ENCODE data around the gene NRXN2.

NRXN2 gene

GRCh38 chr11:64714666-64715065 lies 8.3 kb downstream of the NRXN2 start:
- no peak overlapping the region for H3K4me3 ChIP-seq (ENCODE audit: low read depth, low read length, poor library complexity, severe bottlenecking)
- TF ChIP-seq CTCF (IDR thresholded peaks at IDR 0.05; ENCODE audit: low read length) = no peak
- H2AFZ ChIP-seq (ENCODE audit: low read length) = no peak overlapping the region
- no peaks in the 10 kb centered on the region for H3K4me1 ChIP-seq (ENCODE audit: insufficient read depth, low read length, severe bottlenecking)
- no peaks in the 10 kb centered on the region for H4K20me1 ChIP-seq (ENCODE audit: insufficient read depth, low read length)
- peaks cover 9% of the 10 kb centered on the region; the same call in 1 of the 2 replicates for H3K27me3 ChIP-seq (ENCODE audit: insufficient read depth, low read length)
- H3K27ac ChIP-seq (ENCODE audit: low read depth, low read length, poor library complexity, severe bottlenecking) = no peak overlapping the region
- no peaks in the 10 kb centered on the region for H3K36me3 ChIP-seq (ENCODE audit: insufficient read depth, low read length)
- H3K79me2 ChIP-seq (ENCODE audit: insufficient read depth, low read length) = no peaks in the 10 kb centered on the region
- H3K9ac ChIP-seq (ENCODE audit: low read length) = no peak overlapping the region
- no peak overlapping the region for H3K4me2 ChIP-seq (ENCODE audit: low read length)
- no peaks in the 10 kb centered on the region for H3K9me2 ChIP-seq (ENCODE audit: low read depth, low read length)
- H3K9me3 ChIP-seq (ENCODE audit: low read length) = no peaks in the 10 kb centered on the region
- H3F3A ChIP-seq (ENCODE audit: insufficient read depth, low read length) = no peaks in the 10 kb centered on the region

GRCh38 chr11:64713781-64714363 lies 9.1 kb downstream of the NRXN2 start:
- H3K27me3 ChIP-seq (ENCODE audit: insufficient read depth, low read length) = peaks cover 9% of the 10 kb centered on the region; the same call in 1 of the 2 replicates
- H3K4me2 ChIP-seq (ENCODE audit: low read length) = no peak overlapping the region
- no peak overlapping the region for H3K9ac ChIP-seq (ENCODE audit: low read length)
- no peaks in the 10 kb centered on the region for H3F3A ChIP-seq (ENCODE audit: insufficient read depth, low read length)
- H2AFZ ChIP-seq (ENCODE audit: low read length) = no peak overlapping the region
- no peaks in the 10 kb centered on the region for H3K9me3 ChIP-seq (ENCODE audit: low read length)
- no peaks in the 10 kb centered on the region for H4K20me1 ChIP-seq (ENCODE audit: insufficient read depth, low read length)
- H3K9me2 ChIP-seq (ENCODE audit: low read depth, low read length) = no peaks in the 10 kb centered on the region
- no peaks in the 10 kb centered on the region for H3K4me1 ChIP-seq (ENCODE audit: insufficient read depth, low read length, severe bottlenecking)
- TF ChIP-seq EZH2 (IDR thresholded peaks at IDR 0.05; ENCODE audit: borderline replicate concordance, low read length) (no peak), CTCF (IDR thresholded peaks at IDR 0.05; ENCODE audit: low read length) (no peak)
- no peaks in the 10 kb centered on the region for H3K36me3 ChIP-seq (ENCODE audit: insufficient read depth, low read length)
- H3K4me3 ChIP-seq (ENCODE audit: low read depth, low read length, poor library complexity, severe bottlenecking) = no peak overlapping the region
- H3K27ac ChIP-seq (ENCODE audit: low read depth, low read length, poor library complexity, severe bottlenecking) = no peak overlapping the region
- no peaks in the 10 kb centered on the region for H3K79me2 ChIP-seq (ENCODE audit: insufficient read depth, low read length)

DNA sequence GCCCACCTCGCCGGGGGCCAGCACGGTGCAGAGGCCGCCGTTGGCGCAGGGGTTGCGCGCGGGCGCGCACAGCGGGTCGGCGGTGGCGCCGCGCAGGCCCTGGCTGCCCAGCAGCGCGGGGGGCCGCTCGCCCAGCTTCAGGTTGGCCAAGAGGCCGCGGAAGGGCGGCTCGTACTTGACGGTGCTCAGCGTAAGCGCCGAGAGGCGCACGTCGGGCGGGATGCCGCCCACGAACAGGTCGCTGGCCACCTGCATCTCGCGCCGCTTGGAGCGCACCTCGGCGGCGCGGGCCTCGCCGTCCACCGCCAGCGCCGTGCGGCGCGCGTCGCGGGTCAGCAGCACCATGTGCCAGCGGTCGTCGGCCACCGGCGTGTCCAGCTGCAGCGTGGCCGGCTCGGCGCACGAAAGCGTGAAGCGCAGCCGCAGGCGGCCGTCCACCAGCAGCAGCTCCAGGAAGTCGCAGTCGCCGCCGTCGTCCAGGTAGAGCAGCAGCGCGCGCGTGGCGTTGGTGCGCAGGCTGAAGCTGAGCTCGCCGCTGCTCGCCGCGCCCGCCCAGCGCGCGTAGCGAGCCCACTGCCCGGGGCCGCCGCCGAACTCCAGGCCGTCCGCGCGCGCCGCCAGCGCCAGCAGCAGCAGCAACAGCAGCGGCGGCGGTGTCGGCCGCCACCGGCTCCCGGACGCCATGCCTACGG lies 9.8 kb downstream of the NRXN2 start:
- Histone ChIP-seq H3K4me2 (ENCODE audit: low read length) (no peak overlapping the region), H3K36me3 (ENCODE audit: insufficient read depth, low read length) (no peaks in the 10 kb centered on the region), H2AFZ (ENCODE audit: low read length) (no peak overlapping the region), H3F3A (ENCODE audit: insufficient read depth, low read length) (no peaks in the 10 kb centered on the region), H3K4me1 (ENCODE audit: insufficient read depth, low read length, severe bottlenecking) (no peaks in the 10 kb centered on the region), H3K79me2 (ENCODE audit: insufficient read depth, low read length) (no peaks in the 10 kb centered on the region), H3K27me3 (ENCODE audit: insufficient read depth, low read length) (peaks cover 9% of the 10 kb centered on the region; the same call in 1 of the 2 replicates), H3K9me2 (ENCODE audit: low read depth, low read length) (no peaks in the 10 kb centered on the region), H4K20me1 (ENCODE audit: insufficient read depth, low read length) (no peaks in the 10 kb centered on the region), H3K4me3 (ENCODE audit: low read depth, low read length, poor library complexity, severe bottlenecking) (no peak overlapping the region), H3K9me3 (ENCODE audit: low read length) (no peaks in the 10 kb centered on the region), H3K9ac (ENCODE audit: low read length) (no peak overlapping the region), H3K27ac (ENCODE audit: low read depth, low read length, poor library complexity, severe bottlenecking) (no peak overlapping the region)
- TF ChIP-seq EZH2 (IDR thresholded peaks at IDR 0.05; ENCODE audit: borderline replicate concordance, low read length) = no peak
- no peak for TF ChIP-seq CTCF (IDR thresholded peaks at IDR 0.05; ENCODE audit: low read length)
